GM21515 (cell line): ENCODE results near the gene ATF3.
"Not testable (repeated sequence)": the region's sequence is repeated elsewhere in the genome, so short reads cannot be mapped to it uniquely, and the experiment has no call there.

ENCODE experiments used
- ATAC-seq: cut with Tn5 transposase; IDR thresholded peaks from one replicate; pipeline ENCODE4 v1.9.1; 2021; ENCODE audit not compliant: unreplicated experiment

The ATF3 gene

GRCh38 chr1:212624976-212625501 lies 16.5 kb downstream of the ATF3 start:
- no peak for ATAC-seq

DNA sequence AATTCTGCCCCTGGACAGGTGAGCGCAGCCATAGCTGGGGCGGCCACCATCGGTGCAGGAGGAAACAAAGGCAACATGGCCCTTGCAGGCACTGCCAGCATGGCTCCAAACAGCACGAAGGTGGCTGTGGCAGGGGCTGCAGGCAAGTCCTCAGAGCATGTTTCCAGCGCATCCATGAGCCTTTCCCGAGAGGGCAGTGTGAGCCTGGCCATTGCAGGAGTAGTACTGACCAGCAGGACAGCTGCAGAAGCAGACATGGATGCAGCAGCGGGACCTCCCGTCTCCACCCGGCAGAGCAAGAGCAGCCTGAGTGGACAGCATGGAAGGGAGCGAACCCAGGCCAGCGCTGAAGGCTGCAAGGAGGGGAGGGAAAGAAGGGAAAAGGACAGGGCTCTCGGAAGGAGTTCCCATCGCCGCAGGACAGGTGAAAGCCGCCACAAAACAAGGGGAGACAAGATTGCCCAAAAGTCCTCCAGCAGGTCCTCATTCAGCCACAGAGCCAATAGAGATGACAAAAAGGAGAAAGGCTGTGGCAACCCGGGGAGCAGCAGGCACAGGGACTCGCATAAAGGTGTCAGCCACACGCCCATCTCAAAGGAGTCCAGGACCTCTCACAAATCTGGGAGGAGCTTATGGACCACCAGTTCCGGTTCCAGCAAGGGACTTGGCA lies 17.4 kb downstream of the ATF3 start:
- ATAC-seq: no peak

GRCh38 chr1:212628046-212628445 lies 19.5 kb downstream of the ATF3 start:
- ATAC-seq: no peak

GRCh38 chr1:212628813-212629415 lies 20.4 kb downstream of the ATF3 start:
- ATAC-seq: no peak

GRCh38 chr1:212629450-212630157 lies 21.0 kb downstream of the ATF3 start:
- ATAC-seq: peak; percentile 4

DNA sequence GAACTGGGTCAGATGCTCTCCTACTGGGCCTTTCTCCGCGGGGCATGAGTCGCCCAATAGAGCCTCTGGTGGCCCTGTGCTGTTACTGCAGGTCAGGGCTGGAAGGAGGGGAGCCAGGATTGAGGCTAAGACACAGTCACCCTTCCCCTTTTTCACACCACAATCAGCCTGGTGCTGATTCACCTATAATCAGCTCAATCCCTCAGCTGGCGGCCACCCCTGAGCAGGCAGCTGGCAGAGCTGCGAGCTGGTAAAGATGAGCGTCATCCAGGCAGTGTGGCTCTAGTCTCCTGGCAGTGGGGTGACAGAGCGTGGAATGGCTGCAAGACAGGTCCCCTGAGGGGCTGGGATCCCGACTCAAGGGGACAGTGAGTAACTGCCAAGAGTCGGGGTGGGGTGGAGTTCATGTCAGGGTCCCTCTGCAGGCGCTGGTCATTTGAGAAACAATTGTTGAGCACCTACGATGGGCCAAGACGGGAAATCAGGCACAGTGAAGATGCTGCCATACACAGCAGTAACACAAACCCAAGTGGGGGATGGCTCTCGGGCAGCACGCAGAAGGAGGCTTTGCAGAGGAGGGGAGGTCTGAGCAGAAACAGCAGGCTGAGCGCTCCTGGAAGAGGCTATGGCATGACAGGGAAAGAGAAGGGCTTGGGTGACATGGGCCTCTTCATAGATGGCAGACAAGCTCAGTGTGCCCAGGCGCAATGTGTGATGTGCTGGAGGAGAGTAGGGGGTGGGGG lies 21.8 kb downstream of the ATF3 start:
- peak; percentile 88 for ATAC-seq

- no peak for ATAC-seq
Measured at GRCh38 chr1:212633161-212633560, 24.6 kb downstream of the ATF3 start.

DNA sequence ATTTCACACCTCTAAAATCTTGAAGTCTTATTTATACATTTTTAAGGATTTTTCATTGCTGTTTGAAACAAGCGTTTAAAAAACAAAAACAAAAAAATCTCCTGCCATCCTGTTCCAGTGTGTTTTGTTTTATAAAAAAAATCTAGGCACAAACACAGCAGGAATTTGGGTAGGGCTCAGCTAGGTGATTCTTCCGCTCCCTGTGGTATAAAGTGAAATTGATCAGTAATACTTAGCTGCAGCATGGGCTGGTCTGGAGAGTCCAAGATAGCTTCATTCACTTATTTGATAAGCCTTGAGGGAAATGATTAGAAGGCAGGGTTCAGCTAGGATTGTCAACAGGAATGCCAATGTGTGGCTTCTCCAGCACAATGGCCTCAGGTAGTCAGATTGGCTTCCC lies 25.7 kb downstream of the ATF3 start:
- ATAC-seq: no peak

DNA sequence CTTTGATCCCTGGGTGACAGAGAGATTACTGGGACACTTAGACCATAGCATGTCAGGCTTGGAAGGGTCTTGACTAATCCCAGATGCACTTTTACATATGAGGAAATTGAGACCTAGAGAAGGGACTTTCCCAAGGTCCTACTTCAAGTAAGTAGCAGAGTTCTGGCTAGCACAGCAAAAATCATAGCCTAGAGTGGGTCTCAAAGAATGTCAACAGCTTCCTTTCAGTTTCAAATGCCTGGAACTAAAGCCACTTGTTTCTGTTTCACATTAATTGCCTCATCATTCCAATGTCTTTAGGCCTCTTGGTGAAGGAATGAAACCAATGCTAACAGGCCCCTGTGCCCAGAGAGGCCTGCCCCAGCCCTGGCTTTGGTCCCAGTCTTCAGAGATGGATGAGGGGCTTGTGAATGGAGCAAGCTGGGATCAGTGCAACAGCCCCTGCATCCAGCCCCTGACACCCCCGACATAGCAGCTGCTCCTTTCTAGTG lies 26.6 kb downstream of the ATF3 start:
- no peak for ATAC-seq

- ATAC-seq: no peak
Measured at GRCh38 chr1:212637902-212638301, 29.3 kb downstream of the ATF3 start.

- no peak for ATAC-seq
Measured at GRCh38 chr1:212638492-212639151, 30.1 kb downstream of the ATF3 start.

GRCh38 chr1:212639524-212639923 lies 31.0 kb downstream of the ATF3 start:
- not testable (repeated sequence) for ATAC-seq

GRCh38 chr1:212640223-212640878 lies 31.8 kb downstream of the ATF3 start:
- no peak for ATAC-seq

- ATAC-seq: no peak
Measured at GRCh38 chr1:212641956-212642355, 33.4 kb downstream of the ATF3 start.

DNA sequence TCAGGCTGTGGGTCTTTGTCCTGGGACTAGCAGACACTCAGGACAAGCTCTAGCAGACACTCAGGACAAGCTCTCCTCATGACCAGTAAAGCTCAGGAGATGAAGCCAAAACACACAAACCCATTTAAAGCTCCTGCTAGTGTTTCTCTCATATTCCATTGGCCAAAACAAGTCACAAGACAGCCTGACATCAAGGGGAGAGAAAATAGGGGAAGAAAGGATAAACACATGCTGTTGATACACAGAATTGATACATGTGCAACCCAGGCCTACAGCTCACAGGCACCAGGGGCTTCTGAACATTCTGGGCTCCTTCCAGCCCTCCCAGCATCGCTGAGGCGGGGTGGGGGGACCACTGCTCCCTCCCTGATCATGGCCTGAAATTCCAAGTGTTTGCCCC lies 35.3 kb downstream of the ATF3 start:
- no peak for ATAC-seq

- no peak for ATAC-seq
Measured at GRCh38 chr1:212644866-212645545, 36.4 kb downstream of the ATF3 start.

DNA sequence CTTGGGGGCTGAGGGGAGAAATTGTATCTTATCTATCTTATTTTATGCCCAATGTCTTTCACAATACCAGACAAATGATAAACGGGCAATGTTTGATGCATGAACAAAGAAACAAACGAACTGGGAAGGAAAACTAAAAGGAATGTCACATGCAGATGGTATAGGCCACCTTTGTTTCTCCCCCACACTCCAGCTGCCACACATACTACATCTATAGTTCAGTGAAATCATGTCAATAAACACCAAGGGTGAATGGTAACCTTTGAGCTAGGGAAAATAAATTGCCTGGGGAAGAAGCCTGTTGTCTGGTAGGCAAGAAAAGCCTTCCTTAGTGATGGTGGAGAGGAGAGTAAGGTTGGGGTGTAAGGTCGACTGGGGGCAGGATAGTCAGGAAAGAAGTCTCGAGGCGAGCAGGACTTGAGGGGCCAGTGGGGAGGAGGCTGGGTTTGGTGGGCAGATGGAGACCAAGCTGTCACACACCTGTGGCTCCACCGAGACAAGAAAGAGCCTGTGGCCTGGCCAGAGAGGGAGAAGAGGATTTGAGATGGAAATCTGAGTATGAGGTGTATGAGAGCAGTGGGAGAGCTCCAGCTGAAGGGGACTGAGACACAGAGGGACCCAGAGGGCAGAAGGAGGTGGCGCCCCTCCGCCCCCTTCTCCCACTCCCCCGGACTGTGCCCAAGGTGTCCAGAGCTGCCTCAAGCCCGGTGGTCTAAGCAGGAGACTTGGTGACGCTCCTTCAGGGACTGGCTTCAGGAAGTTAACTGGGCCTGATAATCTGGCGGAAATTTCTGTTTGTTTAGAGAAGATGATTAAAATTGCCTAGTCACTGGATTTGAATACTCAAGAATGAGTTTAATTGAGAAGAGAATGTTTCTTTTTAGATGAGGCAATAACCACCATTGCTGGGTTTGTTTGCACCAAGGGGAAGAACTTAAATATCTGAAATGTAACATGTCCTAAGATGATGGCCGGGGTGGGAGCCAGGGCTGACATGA lies 37.3 kb downstream of the ATF3 start:
- no peak for ATAC-seq

- ATAC-seq: no peak
Measured at GRCh38 chr1:212646588-212646987, 38.0 kb downstream of the ATF3 start.
